Stimulated activated CD4-positive, alpha-beta T cell treated with anti-CD3 and anti-CD28 coated beads, Interleukin-4, amount 100 ng/mL, for 24 hours (primary cell): Measurements from ENCODE around the gene PRR5.
"Not testable (repeated sequence)": the region's sequence is repeated elsewhere in the genome, so short reads cannot be mapped to it uniquely, and the experiment has no call there.

Experiments
- DNase-seq: peaks from one replicate; pipeline ENCODE4 v3.0.0-alpha.2; 2020

The PRR5 gene

GRCh38 chr22:44676066-44676440 is 26.0 kb upstream of the PRR5 start:
- DNase-seq = not testable (repeated sequence)

- DNase-seq = no peak
Measured at GRCh38 chr22:44676441-44677352, 25.3 kb upstream of the PRR5 start.

- no peak for DNase-seq
Measured at GRCh38 chr22:44677353-44677840, 24.6 kb upstream of the PRR5 start.

GRCh38 chr22:44677871-44678555 is 24.0 kb upstream of the PRR5 start:
- DNase-seq = no peak

GRCh38 chr22:44678556-44679305 is 23.3 kb upstream of the PRR5 start:
- no peak for DNase-seq

GRCh38 chr22:44679306-44679647 is 22.7 kb upstream of the PRR5 start:
- DNase-seq = not testable (repeated sequence)

GRCh38 chr22:44680058-44680457 is 21.9 kb upstream of the PRR5 start:
- no peak for DNase-seq

- DNase-seq = no peak
Measured at GRCh38 chr22:44680481-44680894, 21.5 kb upstream of the PRR5 start.

- no peak for DNase-seq
Measured at GRCh38 chr22:44682556-44683168, 19.3 kb upstream of the PRR5 start.

- no peak for DNase-seq
Measured at GRCh38 chr22:44683237-44683636, 18.8 kb upstream of the PRR5 start.

GRCh38 chr22:44683881-44684280 is 18.1 kb upstream of the PRR5 start:
- DNase-seq = no peak

- peak; percentile 87 for DNase-seq
Measured at GRCh38 chr22:44684506-44685383, 17.3 kb upstream of the PRR5 start.

GRCh38 chr22:44685384-44686056 is 16.5 kb upstream of the PRR5 start:
- peak; percentile 89 for DNase-seq

GRCh38 chr22:44686873-44687600 is 15.0 kb upstream of the PRR5 start:
- no peak for DNase-seq

- no peak for DNase-seq
Measured at GRCh38 chr22:44689173-44689572, 12.8 kb upstream of the PRR5 start.

GRCh38 chr22:44689915-44690524 is 12.0 kb upstream of the PRR5 start:
- DNase-seq = no peak

- DNase-seq = no peak
Measured at GRCh38 chr22:44691796-44692661, 10.0 kb upstream of the PRR5 start.

- DNase-seq = no peak
Measured at GRCh38 chr22:44692662-44693007, 9.4 kb upstream of the PRR5 start.

- no peak for DNase-seq
Measured at GRCh38 chr22:44693145-44693544, 8.9 kb upstream of the PRR5 start.
